Kidney (tissue), 22 donors: Measurements from ENCODE around the gene TIPARP. TPM values are rescaled to one million over a fixed set of nuclear protein-coding genes. Genes with fewer than 3 reads are reported as not detected.
A peak's percentile ranks its signal among the peaks of the same experiment; 100 is the strongest.

ENCODE experiments used
- DNase-seq, 5 donors: peaks; one replicate each; pipeline ENCODE4 v3.0.0-alpha.2; 2013 to 2020
- FAIRE-seq: peaks from 2 replicates; lab custom pipeline; 2012; peaks lifted over from hg19 to GRCh38; lab: Jason Lieb, UNC
- H3K27ac ChIP-seq, 2 donors: one replicate each; pipeline ENCODE4 v1.7.0; 2013; ENCODE audit warnings: low read depth in 2 of 2, low read length in 2 of 2, inconsistent platforms in 1 of 2
- H3K27me3 ChIP-seq: one replicate; pipeline ENCODE4 v1.7.1; 2013; ENCODE audit warnings: low read length, inconsistent platforms; ENCODE audit not compliant: control insufficient read depth, insufficient read depth
- H3K36me3 ChIP-seq, 3 donors: one replicate each; pipeline versions ENCODE4 v1.7.0 to v1.7.1; 2013; ENCODE audit warnings: low read length in 3 of 3, control low read depth in 1 of 3, inconsistent platforms in 1 of 3; ENCODE audit not compliant: insufficient read depth in 3 of 3, control insufficient read depth in 2 of 3
- H3K4me1 ChIP-seq, 3 donors: one replicate each; pipeline versions ENCODE4 v1.7.0 to v1.7.1; 2013; ENCODE audit warnings: low read length in 3 of 3, inconsistent platforms in 1 of 3, low read depth in 1 of 3; ENCODE audit not compliant: control insufficient read depth in 2 of 3, insufficient read depth in 2 of 3
- H3K4me3 ChIP-seq, 3 donors: one replicate each; pipeline versions ENCODE4 v1.7.0 to v1.8.1; 2013; ENCODE audit warnings: low read length in 3 of 3, control low read depth in 1 of 3, inconsistent platforms in 1 of 3
- H3K9ac ChIP-seq, 3 donors: one replicate each; pipeline versions ENCODE4 v1.7.0 to v1.7.1; 2013; ENCODE audit warnings: low read length in 3 of 3, control low read depth in 1 of 3, inconsistent platforms in 1 of 3
- H3K9me3 ChIP-seq, 3 donors: one replicate each; pipeline versions ENCODE4 v1.7.0 to v1.7.1; 2013; ENCODE audit warnings: low read length in 3 of 3, control low read depth in 1 of 3, inconsistent platforms in 1 of 3; ENCODE audit not compliant: control insufficient read depth in 2 of 3, insufficient read depth in 1 of 3
- intact Hi-C: fragments of 100-400 bp; cut with DNase I; formaldehyde crosslinking; loops from one replicate; pipeline ENCODE4 v1.11.1; 2022
- long read RNA-seq, 10 donors: library from polyadenylated mRNA in 1 of 10; unstranded in 1 of 10; transcript quantifications; one replicate each; pipeline ENCODE4 v2.0.0 and lab custom pipeline, GENCODE V29; 2021 to 2026
- polyA plus RNA-seq: library from polyadenylated mRNA; stranded (reverse); fragments of 350-450 nt; fragmentation: Illumina TruSeq; extraction: RNeasy Lipid Tissue Mini Kit (QIAGEN cat#74804); gene quantifications from one replicate; pipeline ENCODE4 v1.2.3, GENCODE V29; 2014; ENCODE audit warnings: low read depth, low replicate concordance; ENCODE audit not compliant: insufficient read depth
- total RNA-seq: library from RNA; stranded (reverse); fragmentation: NEBNext Ultra II Directional; extraction: Animal tissue kit (Norgen Biotek cat#: 25700); gene quantifications from one replicate; pipeline ENCODE4 v1.2.1, GENCODE V29; 2021
- TF ChIP-seq, protein P1 (sequence below): IDR thresholded peaks from 3 replicates; pipeline ENCODE4 v1.5.1; 2012; ENCODE audit warnings: mild to moderate bottlenecking, moderate library complexity, borderline replicate concordance; ENCODE audit not compliant: insufficient read depth; ENCODE audit errors: extremely low read depth
- donor health status: control.
- donor health status: control.
- donor health status: control.
- donor health status: control.
- donor health status: control.
- donor health status: DM: yes; HTN: yes; CAD: no.
- donor health status: Normal renal cell carcinoma (clear cell type).

The TIPARP gene, protein sequence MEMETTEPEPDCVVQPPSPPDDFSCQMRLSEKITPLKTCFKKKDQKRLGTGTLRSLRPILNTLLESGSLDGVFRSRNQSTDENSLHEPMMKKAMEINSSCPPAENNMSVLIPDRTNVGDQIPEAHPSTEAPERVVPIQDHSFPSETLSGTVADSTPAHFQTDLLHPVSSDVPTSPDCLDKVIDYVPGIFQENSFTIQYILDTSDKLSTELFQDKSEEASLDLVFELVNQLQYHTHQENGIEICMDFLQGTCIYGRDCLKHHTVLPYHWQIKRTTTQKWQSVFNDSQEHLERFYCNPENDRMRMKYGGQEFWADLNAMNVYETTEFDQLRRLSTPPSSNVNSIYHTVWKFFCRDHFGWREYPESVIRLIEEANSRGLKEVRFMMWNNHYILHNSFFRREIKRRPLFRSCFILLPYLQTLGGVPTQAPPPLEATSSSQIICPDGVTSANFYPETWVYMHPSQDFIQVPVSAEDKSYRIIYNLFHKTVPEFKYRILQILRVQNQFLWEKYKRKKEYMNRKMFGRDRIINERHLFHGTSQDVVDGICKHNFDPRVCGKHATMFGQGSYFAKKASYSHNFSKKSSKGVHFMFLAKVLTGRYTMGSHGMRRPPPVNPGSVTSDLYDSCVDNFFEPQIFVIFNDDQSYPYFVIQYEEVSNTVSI
- total RNA-seq: 21.8 TPM
- 9.5 TPM for polyA plus RNA-seq
- long read RNA-seq, donor 1, full-length matches to known transcripts: 2 of 2 reads
- long read RNA-seq, donor 1, partial matches to known transcripts: 0 of 2 reads
- long read RNA-seq, donor 1, other reads (novel, unspliced or antisense): 0 of 2 reads
- long read RNA-seq, donor 2, full-length matches to known transcripts: 3 of 3 reads
- long read RNA-seq, donor 2, partial matches to known transcripts: 0 of 3 reads
- long read RNA-seq, donor 2, other reads (novel, unspliced or antisense): 0 of 3 reads
- long read RNA-seq, donor 3, full-length matches to known transcripts: 2 of 24 reads
- long read RNA-seq, donor 3, partial matches to known transcripts: 0 of 24 reads
- long read RNA-seq, donor 3, other reads (novel, unspliced or antisense): 22 of 24 reads
- long read RNA-seq, donor 4, full-length matches to known transcripts: 5 of 5 reads
- long read RNA-seq, donor 4, partial matches to known transcripts: 0 of 5 reads
- long read RNA-seq, donor 4, other reads (novel, unspliced or antisense): 0 of 5 reads
- long read RNA-seq, donor 5, full-length matches to known transcripts: 2 of 2 reads
- long read RNA-seq, donor 5, partial matches to known transcripts: 0 of 2 reads
- long read RNA-seq, donor 5, other reads (novel, unspliced or antisense): 0 of 2 reads
- long read RNA-seq, donor 6: 0 reads
- long read RNA-seq, donor 7, partial matches to known transcripts: 3 of 4 reads
- long read RNA-seq, donor 7, other reads (novel, unspliced or antisense): 1 of 4 reads
- long read RNA-seq, donor 8, partial matches to known transcripts: 0 of 9 reads
- long read RNA-seq, donor 8, other reads (novel, unspliced or antisense): 9 of 9 reads
- long read RNA-seq, donor 9, full-length matches to known transcripts: 1 of 1 reads
- long read RNA-seq, donor 9, partial matches to known transcripts: 0 of 1 reads
- long read RNA-seq, donor 9, other reads (novel, unspliced or antisense): 0 of 1 reads
- long read RNA-seq, donor 10, full-length matches to known transcripts: 1 of 1 reads
- long read RNA-seq, donor 10, partial matches to known transcripts: 0 of 1 reads
- long read RNA-seq, donor 10, other reads (novel, unspliced or antisense): 0 of 1 reads

- TF ChIP-seq, protein P1, sequence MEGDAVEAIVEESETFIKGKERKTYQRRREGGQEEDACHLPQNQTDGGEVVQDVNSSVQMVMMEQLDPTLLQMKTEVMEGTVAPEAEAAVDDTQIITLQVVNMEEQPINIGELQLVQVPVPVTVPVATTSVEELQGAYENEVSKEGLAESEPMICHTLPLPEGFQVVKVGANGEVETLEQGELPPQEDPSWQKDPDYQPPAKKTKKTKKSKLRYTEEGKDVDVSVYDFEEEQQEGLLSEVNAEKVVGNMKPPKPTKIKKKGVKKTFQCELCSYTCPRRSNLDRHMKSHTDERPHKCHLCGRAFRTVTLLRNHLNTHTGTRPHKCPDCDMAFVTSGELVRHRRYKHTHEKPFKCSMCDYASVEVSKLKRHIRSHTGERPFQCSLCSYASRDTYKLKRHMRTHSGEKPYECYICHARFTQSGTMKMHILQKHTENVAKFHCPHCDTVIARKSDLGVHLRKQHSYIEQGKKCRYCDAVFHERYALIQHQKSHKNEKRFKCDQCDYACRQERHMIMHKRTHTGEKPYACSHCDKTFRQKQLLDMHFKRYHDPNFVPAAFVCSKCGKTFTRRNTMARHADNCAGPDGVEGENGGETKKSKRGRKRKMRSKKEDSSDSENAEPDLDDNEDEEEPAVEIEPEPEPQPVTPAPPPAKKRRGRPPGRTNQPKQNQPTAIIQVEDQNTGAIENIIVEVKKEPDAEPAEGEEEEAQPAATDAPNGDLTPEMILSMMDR: peak; percentile 47
- FAIRE-seq (peak; percentile 76), DNase-seq (peak; percentile 99 to 100 (median 100))
- no peaks in the 10 kb centered on the region for H3K27me3 ChIP-seq
- peaks cover 4 to 9% (median 7%) of the 10 kb centered on the region in 3 donors for H3K36me3 ChIP-seq
- peak within 1 kb of the TSS; percentile 67 to 84 (median 82) for H3K9ac ChIP-seq
- intact Hi-C loops: loop anchor here (10.0 kb wide), 1 partner anchor 401 kb away; no protein-coding TSS in a partner anchor
- H3K4me3 ChIP-seq: peak within 1 kb of the TSS; percentile 75 to 88 (median 80)
- H3K4me1 ChIP-seq: peaks cover 0 to 5% (median 2%) of the 10 kb centered on the region in 3 donors
- peak within 1 kb of the TSS; percentile 90 to 94 for H3K27ac ChIP-seq
- no peaks in the 10 kb centered on the region for H3K9me3 ChIP-seq
These were observed at the start of gene TIPARP for GRCh38 chr3:156674046-156674910. TSS of gene TIPARP (plus strand) at chr3:156674590. CDS start at chr3:156677698, 3,108 bp downstream.

DNA sequence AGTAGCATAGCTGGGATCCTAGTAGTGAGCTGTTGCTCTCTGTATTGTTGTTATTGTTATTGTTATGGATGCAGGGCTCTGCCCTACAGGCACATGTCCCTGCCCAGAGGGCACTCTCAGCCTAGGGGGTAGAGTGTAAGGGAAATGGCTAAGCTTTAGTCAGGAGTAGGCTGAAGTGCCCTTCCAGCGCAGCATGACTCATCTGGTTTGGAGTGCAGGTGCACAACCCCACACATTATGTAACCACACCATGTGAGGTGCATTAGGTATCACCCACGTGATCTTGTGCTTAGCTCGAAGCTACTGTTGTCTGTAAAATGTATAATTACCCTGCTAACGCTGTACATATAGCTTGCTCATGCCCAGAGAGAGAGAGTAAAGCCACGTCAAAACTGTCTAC, 48.3 kb upstream of the TIPARP start:
- DNase-seq: no peak
- H3K9me3 ChIP-seq: no peaks in the 10 kb centered on the region
- no peak for FAIRE-seq
- no peak overlapping the region for H3K27ac ChIP-seq
- H3K4me3 ChIP-seq: no peak overlapping the region
- intact Hi-C loops: no loop called here
- no peaks in the 10 kb centered on the region for H3K27me3 ChIP-seq
- H3K36me3 ChIP-seq: no peaks in the 10 kb centered on the region
- no peak overlapping the region for H3K9ac ChIP-seq
- H3K4me1 ChIP-seq: peaks cover 0 to 7% (median 3%) of the 10 kb centered on the region in 3 donors
- TF ChIP-seq, protein P1: no peak
